A549 (cell line): Measurements from ENCODE around the gene LILRB1. TPM values are rescaled to one million over a fixed set of nuclear protein-coding genes. Genes with fewer than 3 reads are reported as not detected.
A peak's percentile ranks its signal among the peaks of the same experiment; 100 is the strongest.

ENCODE experiments used
- ATAC-seq, 2 experiments: fragments of 200-7000 bp in 1 of 2; fragments of >200 bp in 1 of 2; cut with Nextera tagmentation in 1 of 2; cut with Tn5 transposase in 1 of 2; 3 replicates each; pipeline versions ENCODE4 v1.8.0 to v1.9.1; 2018 to 2020; ENCODE audit warnings: mild to moderate bottlenecking in 1 of 2, moderate library complexity in 1 of 2
- CTCF ChIA-PET: fragments of 300-600 bp; sonication (Branson Sonifier 250); formaldehyde crosslinking; extraction: SDS; loops from one replicate; lab custom pipeline; 2021; ENCODE audit warnings: antibody characterized with exemption, inconsistent platforms; lab: Yijun Ruan, JAX
- POLR2A ChIA-PET: fragments of 350-600 bp; formaldehyde crosslinking; extraction: SDS; loops from one replicate; lab custom pipeline; 2021; ENCODE audit warnings: antibody characterized with exemption, inconsistent platforms; lab: Yijun Ruan, JAX
- DNase-seq, 2 experiments: peaks; one replicate each; pipeline versions ENCODE4 v3.0.0 to v3.0.0-alpha.2; 2011 to 2016; ENCODE audit warnings: low read depth in 1 of 2, low spot score in 1 of 2
- FAIRE-seq: peaks from 2 replicates; lab custom pipeline; 2011; peaks lifted over from hg19 to GRCh38; lab: Jason Lieb, UNC
- H3K27ac ChIP-seq, 2 experiments: fragments of >200 bp; sonication (Bioruptor Twin); formaldehyde crosslinking; 3 replicates each; pipeline ENCODE4 v1.5.1; 2016 to 2017
- H3K4me1 ChIP-seq: fragments of >200 bp; sonication (Bioruptor Twin); formaldehyde crosslinking; 3 replicates; pipeline ENCODE4 v1.6.1; 2016
- H3K4me2 ChIP-seq: fragments of >200 bp; sonication (Bioruptor Twin); formaldehyde crosslinking; 3 replicates; pipeline ENCODE4 v1.6.1; 2016
- H3K4me3 ChIP-seq: fragments of >200 bp; sonication (Bioruptor Twin); formaldehyde crosslinking; 3 replicates; pipeline ENCODE4 v1.5.1; 2016
- H3K9me3 ChIP-seq: fragments of >200 bp; sonication (Bioruptor Twin); formaldehyde crosslinking; 3 replicates; pipeline ENCODE4 v1.6.1; 2016
- CHD2 ChIP-seq: fragments of 150-350 bp; IDR thresholded peaks from 2 replicates; pipeline ENCODE4 v1.6.1; 2014; ENCODE audit warnings: low read length; ENCODE audit not compliant: partially characterized antibody
- CHD4 ChIP-seq: fragments of 200-600 bp; sonication (generic); IDR thresholded peaks from 2 replicates; pipeline ENCODE4 v1.6.1; 2016; ENCODE audit warnings: antibody characterized with exemption, mild to moderate bottlenecking, borderline replicate concordance
- EHF ChIP-seq: fragments of 250-450 bp; sonication (Bioruptor Pico); IDR thresholded peaks from 2 replicates; pipeline ENCODE4 v1.5.0; 2020; ENCODE audit warnings: mild to moderate bottlenecking
- EHMT2 ChIP-seq: fragments of 200-600 bp; sonication (generic); IDR thresholded peaks from 2 replicates; pipeline ENCODE4 v1.6.1; 2016; ENCODE audit warnings: antibody characterized with exemption, low read depth, mild to moderate bottlenecking, moderate library complexity
- KDM5A ChIP-seq: fragments of 200-600 bp; sonication (generic); IDR thresholded peaks from 2 replicates; pipeline ENCODE4 v1.6.1; 2016; ENCODE audit warnings: antibody characterized with exemption, mild to moderate bottlenecking
- MAX ChIP-seq: IDR thresholded peaks from 2 replicates; pipeline ENCODE4 v1.6.1; 2012
- PHF8 ChIP-seq: fragments of 200-600 bp; sonication (generic); IDR thresholded peaks from 2 replicates; pipeline ENCODE4 v1.6.1; 2016; ENCODE audit warnings: low read depth, mild to moderate bottlenecking, antibody characterized with exemption, moderate library complexity, borderline replicate concordance
- RAD21 ChIP-seq, 2 experiments: fragments of >200 bp in 1 of 2; sonication (Bioruptor Twin) in 1 of 2; formaldehyde crosslinking in 1 of 2; IDR thresholded peaks in 1 of 2; conservative IDR thresholded peaks in 1 of 2; 2 replicates in 1 of 2; 3 replicates in 1 of 2; pipeline ENCODE4 v1.6.1; 2012 to 2018; ENCODE audit warnings: inconsistent platforms in 1 of 2
- REST ChIP-seq: fragments of 200-600 bp; sonication (generic); IDR thresholded peaks from 2 replicates; pipeline ENCODE4 v1.6.1; 2016; ENCODE audit warnings: antibody characterized with exemption, mild to moderate bottlenecking, moderate library complexity
- TP53 ChIP-seq: fragments of 250-450 bp; sonication (Bioruptor Pico); IDR thresholded peaks from 2 replicates; pipeline ENCODE4 v1.5.0; 2021; ENCODE audit warnings: mild to moderate bottlenecking, moderate library complexity
- ZFP36 ChIP-seq: fragments of 450-650 bp; IDR thresholded peaks from 2 replicates; pipeline ENCODE4 v1.6.1; 2014; ENCODE audit warnings: borderline replicate concordance; ENCODE audit not compliant: partially characterized antibody
- WGBS: methylation state at CpG from one replicate; pipeline ENCODE4 v1.1.6; 2017; ENCODE audit errors: missing lambda C conversion rate; 5-methylcytosine and 5-hydroxymethylcytosine counted together
- polyA plus RNA-seq, 4 experiments: library from polyadenylated mRNA; depleted of rRNA in 3 of 4; stranded (reverse); fragments of >200 nt; fragmentation: RNase III in 1 of 4; extraction: RNeasy Plus Mini Kit Qiagen cat#74134 plus additional on column Dnase treatment in 1 of 4; gene quantifications; 2 replicates in 3 of 4; 3 replicates in 1 of 4; pipeline ENCODE4 v1.2.3, GENCODE V29; 2011 to 2017
- small RNA-seq, 6 experiments: library from RNA; depleted of rRNA; stranded (forward); fragments of <200 nt; gene quantifications; one replicate each; pipeline ENCODE3, GENCODE V24; 2012

Gene LILRB1
- polyA plus RNA-seq, 2 of the 4 experiments (the other 2 are of a cell fraction), result not detected

DNA sequence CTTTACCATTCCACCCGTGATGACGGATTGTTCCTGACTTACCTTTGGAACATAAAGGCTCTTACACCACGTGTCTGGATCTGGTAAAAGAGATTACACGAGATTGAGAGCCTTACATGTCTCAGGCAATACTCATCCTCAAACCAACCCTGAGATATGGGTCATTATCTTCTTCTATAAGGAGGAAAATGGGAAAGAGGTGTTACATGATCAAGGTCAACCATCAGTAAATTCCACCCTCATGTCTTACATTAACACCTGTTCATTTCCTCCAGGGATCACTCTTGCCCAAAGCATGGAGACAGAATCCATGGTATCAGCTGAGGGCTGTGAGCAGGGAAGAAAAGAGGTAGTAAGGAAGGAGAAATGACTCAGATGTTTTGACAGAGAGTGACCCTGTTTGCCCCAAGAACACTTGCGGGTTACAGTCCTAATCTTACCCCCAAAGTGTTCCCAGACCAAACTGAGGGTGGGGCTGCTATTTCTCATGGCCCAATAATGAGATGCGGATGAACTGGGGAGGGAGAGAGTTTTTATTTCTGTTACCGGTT lies 52.1 kb downstream of the LILRB1 start:
- Histone ChIP-seq H3K4me1 (no peaks in the 10 kb centered on the region), H3K4me3 (no peak overlapping the region), H3K9me3 (no peaks in the 10 kb centered on the region), H3K4me2 (no peak overlapping the region), H3K27ac (no peak overlapping the region)
- CTCF ChIA-PET, result interaction anchor here (1.0 to 1.8 kb wide), 3 partner anchors 9 to 202 kb away, joined by 4 to 7 read pairs (median 4); no protein-coding TSS in a partner anchor
- 10% methylated on average over 7 of the region's 7 CpGs for WGBS
- POLR2A ChIA-PET, result no interaction called here
- TF ChIP-seq CHD2, result no peak
- no peak for TF ChIP-seq PHF8
- no peak for TF ChIP-seq KDM5A
- no peak for TF ChIP-seq TP53 (CRISPR knock-in tag)
- no peak for DNase-seq
- no peak for ATAC-seq
- FAIRE-seq, result no peak

- no peak overlapping the region for H3K27ac ChIP-seq
- H3K4me2 ChIP-seq, result no peak overlapping the region
- POLR2A ChIA-PET, result no interaction called here
- no peak for FAIRE-seq
- peak in 1 of 2 experiments; percentile 25 for DNase-seq
- TF ChIP-seq MAX (no peak), REST (peak; percentile 93), RAD21 (conservative IDR thresholded peaks at IDR 0.05 in 1 of 2, IDR thresholded peaks at IDR 0.05 in 1 of 2) (no peak), ZFP36 (no peak), EHF (peak; percentile 21; the same call in 1 of the 2 replicates), CHD4 (no peak), EHMT2 (peak; percentile 76; the same call in 1 of the 2 replicates)
- CTCF ChIA-PET, result interaction anchor here (0.7 to 4.3 kb wide), 2 partner anchors 9 to 11 kb away, joined by 3 to 28 read pairs; no protein-coding TSS in a partner anchor
- H3K4me1 ChIP-seq, result no peaks in the 10 kb centered on the region
- ATAC-seq, result peak; percentile 40 to 64; a peak in 2 of 6 replicates
- no peak overlapping the region for H3K4me3 ChIP-seq
- WGBS, result under 1% methylated on average over 3 of the region's 3 CpGs
- H3K9me3 ChIP-seq, result no peaks in the 10 kb centered on the region
Measured at GRCh38 chr19:54684527-54684926, 54.2 kb downstream of the LILRB1 start.

Small RNAs within 50 kb of the gene (small RNA-seq; reads per million reads assigned to genes)
- gene AC245036.3, result 0 reads per million in 6 experiments
- 0 reads per million in 6 experiments for gene MIR8061

Other genes starting within 250 kb of the LILRB1 start
- 0.31 and 0.56 TPM in 2 replicates for gene TTYH1, start 215.0 kb upstream of the LILRB1 start, polyA plus RNA-seq (2011; rRNA removed)
- gene TTYH1, start 215.0 kb upstream of the LILRB1 start, polyA plus RNA-seq (2017; fragmentation: RNase III; extraction: RNeasy Plus Mini Kit Qiagen cat#74134 plus additional on column Dnase treatment), result 0.15 to 0.32 TPM in 2 of 3 replicates, not detected in the other
- 30.6 and 52.8 TPM in 2 replicates for gene LENG8, start 181.3 kb upstream of the LILRB1 start, polyA plus RNA-seq (2011; rRNA removed)
- gene LENG8, start 181.3 kb upstream of the LILRB1 start, polyA plus RNA-seq (2017; fragmentation: RNase III; extraction: RNeasy Plus Mini Kit Qiagen cat#74134 plus additional on column Dnase treatment), result 137 to 148 TPM (median 140 TPM) in 3 replicates
- 1.9 and 2.1 TPM in 2 replicates for gene LENG9, start 166.7 kb upstream of the LILRB1 start, polyA plus RNA-seq (2011; rRNA removed)
- 3.8 to 4.9 TPM (median 4.1 TPM) in 3 replicates for gene LENG9, start 166.7 kb upstream of the LILRB1 start, polyA plus RNA-seq (2017; fragmentation: RNase III; extraction: RNeasy Plus Mini Kit Qiagen cat#74134 plus additional on column Dnase treatment)
- gene CDC42EP5, start 157.2 kb upstream of the LILRB1 start, polyA plus RNA-seq (2011; rRNA removed), result not detected in 2 replicates
- gene CDC42EP5, start 157.2 kb upstream of the LILRB1 start, polyA plus RNA-seq (2017; fragmentation: RNase III; extraction: RNeasy Plus Mini Kit Qiagen cat#74134 plus additional on column Dnase treatment), result not detected in 3 replicates
- not detected in 2 replicates for gene LAIR2, start 127.7 kb upstream of the LILRB1 start, polyA plus RNA-seq (2011; rRNA removed)
- gene LAIR2, start 127.7 kb upstream of the LILRB1 start, polyA plus RNA-seq (2017; fragmentation: RNase III; extraction: RNeasy Plus Mini Kit Qiagen cat#74134 plus additional on column Dnase treatment), result not detected in 3 replicates
- not detected in 2 replicates for gene LILRA2, start 56.7 kb upstream of the LILRB1 start, polyA plus RNA-seq (2011; rRNA removed)
- gene LILRA2, start 56.7 kb upstream of the LILRB1 start, polyA plus RNA-seq (2017; fragmentation: RNase III; extraction: RNeasy Plus Mini Kit Qiagen cat#74134 plus additional on column Dnase treatment), result not detected in 3 replicates
- not detected in 2 replicates for gene LILRA1, start 36.9 kb upstream of the LILRB1 start, polyA plus RNA-seq (2011; rRNA removed)
- not detected in 3 replicates for gene LILRA1, start 36.9 kb upstream of the LILRB1 start, polyA plus RNA-seq (2017; fragmentation: RNase III; extraction: RNeasy Plus Mini Kit Qiagen cat#74134 plus additional on column Dnase treatment)
- gene LILRB4, start 32.5 kb downstream of the LILRB1 start, polyA plus RNA-seq (2011; rRNA removed), result not detected in 2 replicates
- gene LILRB4, start 32.5 kb downstream of the LILRB1 start, polyA plus RNA-seq (2017; fragmentation: RNase III; extraction: RNeasy Plus Mini Kit Qiagen cat#74134 plus additional on column Dnase treatment), result not detected in 3 replicates
- not detected in 2 replicates for gene KIR3DL3, start 94.0 kb downstream of the LILRB1 start, polyA plus RNA-seq (2011; rRNA removed)
- gene KIR3DL3, start 94.0 kb downstream of the LILRB1 start, polyA plus RNA-seq (2017; fragmentation: RNase III; extraction: RNeasy Plus Mini Kit Qiagen cat#74134 plus additional on column Dnase treatment), result not detected in 3 replicates
- not detected in 2 replicates for gene KIR2DL3, start 108.0 kb downstream of the LILRB1 start, polyA plus RNA-seq (2011; rRNA removed)
- gene KIR2DL3, start 108.0 kb downstream of the LILRB1 start, polyA plus RNA-seq (2017; fragmentation: RNase III; extraction: RNeasy Plus Mini Kit Qiagen cat#74134 plus additional on column Dnase treatment), result not detected in 3 replicates
- not detected in 2 replicates for gene KIR2DL1, start 139.3 kb downstream of the LILRB1 start, polyA plus RNA-seq (2011; rRNA removed)
- not detected in 3 replicates for gene KIR2DL1, start 139.3 kb downstream of the LILRB1 start, polyA plus RNA-seq (2017; fragmentation: RNase III; extraction: RNeasy Plus Mini Kit Qiagen cat#74134 plus additional on column Dnase treatment)
- not detected in 2 replicates for gene KIR2DL4, start 173.1 kb downstream of the LILRB1 start, polyA plus RNA-seq (2011; rRNA removed)
- gene KIR2DL4, start 173.1 kb downstream of the LILRB1 start, polyA plus RNA-seq (2017; fragmentation: RNase III; extraction: RNeasy Plus Mini Kit Qiagen cat#74134 plus additional on column Dnase treatment), result not detected in 3 replicates
- not detected in 2 replicates for gene KIR3DL1, start 186.0 kb downstream of the LILRB1 start, polyA plus RNA-seq (2011; rRNA removed)
- not detected in 3 replicates for gene KIR3DL1, start 186.0 kb downstream of the LILRB1 start, polyA plus RNA-seq (2017; fragmentation: RNase III; extraction: RNeasy Plus Mini Kit Qiagen cat#74134 plus additional on column Dnase treatment)
- gene KIR2DS4, start 202.2 kb downstream of the LILRB1 start, polyA plus RNA-seq (2011; rRNA removed), result not detected in 2 replicates
- gene KIR2DS4, start 202.2 kb downstream of the LILRB1 start, polyA plus RNA-seq (2017; fragmentation: RNase III; extraction: RNeasy Plus Mini Kit Qiagen cat#74134 plus additional on column Dnase treatment), result not detected in 3 replicates
- gene KIR3DL2, start 220.0 kb downstream of the LILRB1 start, polyA plus RNA-seq (2011; rRNA removed), result not detected in 2 replicates
- gene KIR3DL2, start 220.0 kb downstream of the LILRB1 start, polyA plus RNA-seq (2017; fragmentation: RNase III; extraction: RNeasy Plus Mini Kit Qiagen cat#74134 plus additional on column Dnase treatment), result not detected in 3 replicates
- gene FCAR, start 243.8 kb downstream of the LILRB1 start, polyA plus RNA-seq (2011; rRNA removed), result not detected in 2 replicates
- not detected in 3 replicates for gene FCAR, start 243.8 kb downstream of the LILRB1 start, polyA plus RNA-seq (2017; fragmentation: RNase III; extraction: RNeasy Plus Mini Kit Qiagen cat#74134 plus additional on column Dnase treatment)